Measurements from ENCODE around the gene EVI5. TPM values are rescaled to one million over a fixed set of nuclear protein-coding genes. Genes with fewer than 3 reads are reported as not detected.

EVI5 gene
- total RNA-seq, 1 experiment from 2014 or later, result 12.8 TPM

Other genes with a start within 250 kb of the EVI5 start
- gene RPL5, start 46.9 kb upstream of the EVI5 start, total RNA-seq (2014; rRNA removed; shearing (Covaris generic); ENCODE audit: low replicate concordance), result 2,302 and 3,969 TPM in 2 replicates
- gene DIPK1A, start 176.4 kb upstream of the EVI5 start, total RNA-seq (2014; rRNA removed; shearing (Covaris generic); ENCODE audit: low replicate concordance), result 1.5 and 3.8 TPM in 2 replicates